H1 (cell line): ENCODE measurements around the gene SOAT2. TPM values are rescaled to one million over a fixed set of nuclear protein-coding genes. Genes with fewer than 3 reads are reported as not detected.
A peak's percentile ranks its signal among the peaks of the same experiment; 100 is the strongest.

Experiments used
- CTCF ChIA-PET: fragments of 300-600 bp; sonication (Branson Sonifier 250); formaldehyde crosslinking; loops from one replicate; lab custom pipeline; 2021; ENCODE audit not compliant: partially characterized antibody; lab: Charles Lee
- POLR2A ChIA-PET: fragments of 300-600 bp; sonication (Branson Sonifier 250); formaldehyde crosslinking; loops from one replicate; lab custom pipeline; 2021; ENCODE audit warnings: inconsistent platforms; ENCODE audit not compliant: partially characterized antibody; lab: Charles Lee
- DNase-seq, 2 experiments: peaks; one replicate each; pipeline versions ENCODE4 v3.0.0 to v3.0.0-alpha.2; 2010 to 2022; ENCODE audit warnings: low spot score in 2 of 2, low read depth in 1 of 2, mixed read lengths in 1 of 2
- FAIRE-seq: peaks from 2 replicates; lab custom pipeline; 2011; peaks lifted over from hg19 to GRCh38; lab: Jason Lieb, UNC
- H2AFZ ChIP-seq: 2 replicates; pipeline ENCODE4 v1.8.1; 2012; ENCODE audit warnings: low read length, inconsistent platforms
- H2AK5ac ChIP-seq: 2 replicates; pipeline ENCODE4 v1.6.1; 2013; ENCODE audit warnings: low read depth, low read length
- H2BK120ac ChIP-seq: replicated peaks from 2 replicates; pipeline ENCODE3; 2013; ENCODE audit warnings: low read depth, low read length, inconsistent platforms
- H2BK12ac ChIP-seq: 2 replicates; pipeline ENCODE4 v1.6.1; 2013; ENCODE audit warnings: low read depth, low read length
- H2BK15ac ChIP-seq: 2 replicates; pipeline ENCODE4 v1.6.1; 2013; ENCODE audit warnings: low read length
- H2BK20ac ChIP-seq: 2 replicates; pipeline ENCODE4 v1.6.1; 2013; ENCODE audit warnings: low read length
- H2BK5ac ChIP-seq: 2 replicates; pipeline ENCODE4 v1.6.1; 2013; ENCODE audit warnings: low read depth, low read length
- H3K14ac ChIP-seq: 2 replicates; pipeline ENCODE4 v1.6.1; 2013; ENCODE audit warnings: inconsistent platforms; ENCODE audit not compliant: insufficient read length
- H3K18ac ChIP-seq: 2 replicates; pipeline ENCODE4 v1.6.1; 2013; ENCODE audit warnings: low read length; ENCODE audit errors: extremely low read depth
- H3K23ac ChIP-seq: 2 replicates; pipeline ENCODE4 v1.6.1; 2013; ENCODE audit warnings: inconsistent platforms; ENCODE audit not compliant: insufficient read length
- H3K23me2 ChIP-seq: 2 replicates; pipeline ENCODE4 v1.6.1; 2013; ENCODE audit warnings: low read depth, low read length
- H3K27ac ChIP-seq: 2 replicates; pipeline ENCODE4 v1.6.1; 2011; ENCODE audit warnings: low read depth, low read length, inconsistent platforms
- H3K27me3 ChIP-seq, 4 experiments: replicated peaks in 1 of 4; 1 replicate in 1 of 4; 2 replicates in 3 of 4; pipeline versions ENCODE4 v1.6.1 to v1.8.1; 2011 to 2013; ENCODE audit warnings: low read length in 3 of 4, mild to moderate bottlenecking in 3 of 4, inconsistent platforms in 2 of 4, mixed read lengths in 2 of 4, moderate library complexity in 1 of 4; ENCODE audit not compliant: control insufficient read depth in 3 of 4, insufficient read depth in 3 of 4; ENCODE audit errors: extremely low read depth in 1 of 4
- H3K36me3 ChIP-seq, 4 experiments: 2 replicates each; pipeline versions ENCODE4 v1.6.1 to v1.8.1; 2011 to 2013; ENCODE audit warnings: mild to moderate bottlenecking in 4 of 4, low read length in 3 of 4, moderate library complexity in 2 of 4, control low read depth in 1 of 4, inconsistent platforms in 1 of 4; ENCODE audit not compliant: insufficient read depth in 4 of 4, control insufficient read depth in 2 of 4
- H3K4ac ChIP-seq: replicated peaks from 2 replicates; pipeline ENCODE3; 2013; ENCODE audit warnings: low read length, low read depth, mixed read lengths, inconsistent platforms; ENCODE audit not compliant: insufficient read length
- H3K4me1 ChIP-seq, 4 experiments: replicated peaks in 1 of 4; 1 replicate in 1 of 4; 2 replicates in 3 of 4; pipeline versions ENCODE4 v1.6.1 to v1.8.1; 2011 to 2013; ENCODE audit warnings: low read length in 3 of 4, inconsistent platforms in 2 of 4, mixed read lengths in 1 of 4; ENCODE audit not compliant: insufficient read depth in 4 of 4, control insufficient read depth in 3 of 4
- H3K4me2 ChIP-seq, 2 experiments: 2 replicates each; pipeline versions ENCODE4 v1.6.1 to v1.8.1; 2011 to 2013; ENCODE audit warnings: low read depth in 2 of 2, low read length in 2 of 2, control low read depth in 1 of 2, inconsistent platforms in 1 of 2, mild to moderate bottlenecking in 1 of 2; ENCODE audit not compliant: insufficient read depth in 1 of 2
- H3K4me3 ChIP-seq, 4 experiments: fragments of 200-600, 300-600 bp in 1 of 4; sonication (generic), shearing (Covaris generic), sonication (Bioruptor Twin) in 1 of 4; 2 replicates each; pipeline versions ENCODE4 v1.5.1 to v1.8.1; 2011 to 2016; ENCODE audit warnings: low read length in 4 of 4, low read depth in 3 of 4, control low read depth in 2 of 4, inconsistent platforms in 2 of 4, mild to moderate bottlenecking in 2 of 4, mixed read lengths in 1 of 4, moderate library complexity in 1 of 4; ENCODE audit not compliant: insufficient read depth in 2 of 4; ENCODE audit errors: extremely low read depth in 1 of 4
- H3K56ac ChIP-seq: replicated peaks from 2 replicates; pipeline ENCODE3; 2013; ENCODE audit warnings: low read depth, mild to moderate bottlenecking, mixed read lengths, low read length, inconsistent platforms; ENCODE audit not compliant: insufficient read length
- H3K79me1 ChIP-seq: 2 replicates; pipeline ENCODE4 v1.6.1; 2013; ENCODE audit warnings: low read depth, low read length, control low read depth
- H3K79me2 ChIP-seq, 2 experiments: 2 replicates each; pipeline versions ENCODE4 v1.6.1 to v1.8.1; 2012 to 2013; ENCODE audit warnings: low read length in 2 of 2, mild to moderate bottlenecking in 2 of 2, inconsistent platforms in 1 of 2; ENCODE audit not compliant: insufficient read depth in 2 of 2, control insufficient read depth in 1 of 2
- H3K9ac ChIP-seq, 4 experiments: replicated peaks in 1 of 4; 1 replicate in 1 of 4; 2 replicates in 3 of 4; pipeline versions ENCODE4 v1.6.1 to v1.8.1; 2011 to 2013; ENCODE audit warnings: low read depth in 3 of 4, low read length in 3 of 4, control low read depth in 2 of 4, mild to moderate bottlenecking in 2 of 4, moderate library complexity in 2 of 4, inconsistent platforms in 1 of 4; ENCODE audit errors: extremely low read depth in 1 of 4
- H3K9me3 ChIP-seq, 2 experiments: 2 replicates each; pipeline versions ENCODE4 v1.6.1 to v1.8.1; 2012 to 2013; ENCODE audit warnings: mild to moderate bottlenecking in 2 of 2, moderate library complexity in 2 of 2, control low read depth in 1 of 2, inconsistent platforms in 1 of 2, low read depth in 1 of 2, low read length in 1 of 2, mixed read lengths in 1 of 2; ENCODE audit not compliant: insufficient read depth in 2 of 2
- H4K20me1 ChIP-seq, 2 experiments: replicated peaks in 1 of 2; 2 replicates each; pipeline versions ENCODE3 to v1.8.1; 2011 to 2013; ENCODE audit warnings: inconsistent platforms in 2 of 2, low read length in 2 of 2, mild to moderate bottlenecking in 1 of 2; ENCODE audit not compliant: insufficient read depth in 2 of 2, control insufficient read depth in 1 of 2
- H4K5ac ChIP-seq: 2 replicates; pipeline ENCODE4 v1.6.1; 2013; ENCODE audit warnings: low read length, low read depth, mixed read lengths, inconsistent platforms; ENCODE audit not compliant: insufficient read length
- H4K8ac ChIP-seq: 2 replicates; pipeline ENCODE4 v1.8.0; 2013; ENCODE audit warnings: mild to moderate bottlenecking, moderate library complexity, low read length, inconsistent platforms; ENCODE audit not compliant: insufficient read depth; ENCODE audit errors: extremely low read depth
- H4K91ac ChIP-seq: replicated peaks from 2 replicates; pipeline ENCODE3; 2013; ENCODE audit warnings: low read length, mixed read lengths, inconsistent platforms; ENCODE audit not compliant: insufficient read length
- SIN3A ChIP-seq, 2 experiments: IDR thresholded peaks in 1 of 2; conservative IDR thresholded peaks in 1 of 2; 2 replicates each; pipeline ENCODE4 v1.6.1; 2011 to 2012; ENCODE audit warnings: low read length in 2 of 2, improper control_type of control experiment in 1 of 2, low read depth in 1 of 2, mild to moderate bottlenecking in 1 of 2
- TBP ChIP-seq: IDR thresholded peaks from 2 replicates; pipeline ENCODE4 v1.6.1; 2011; ENCODE audit warnings: low read depth, low read length, improper control_type of control experiment
- ZNF274 ChIP-seq: IDR thresholded peaks from 2 replicates; pipeline ENCODE4 v1.7.0; 2012; ENCODE audit warnings: low read length, borderline replicate concordance; ENCODE audit errors: extremely low read depth
- WGBS, 2 experiments: shearing (Covaris generic) in 1 of 2; methylation state at CpG; one replicate each; pipeline versions ENCODE4 v1.1.6 to v1.1.7; 2013 to 2015; ENCODE audit warnings: low lambda C conversion rate in 2 of 2, mixed read lengths in 2 of 2, inconsistent platforms in 1 of 2, low coverage in 1 of 2, missing lambda C conversion rate in 1 of 2; ENCODE audit not compliant: insufficient replicate concordance in 2 of 2, insufficient coverage in 1 of 2, insufficient read length in 1 of 2; ENCODE audit errors: extremely low coverage in 1 of 2, missing lambda C conversion rate in 1 of 2; 5-methylcytosine and 5-hydroxymethylcytosine counted together
- long read RNA-seq, 2 experiments: library from RNA in 1 of 2; library from capped mRNA in 1 of 2; stranded (forward); transcript quantifications; one replicate each; pipeline ENCODE4 v2.0.0, GENCODE V29; 2021; ENCODE audit warnings: inconsistent platforms in 1 of 2
- polyA minus RNA-seq, 3 experiments: library from RNA; depleted of rRNA, polyadenylated mRNA; stranded (reverse); fragments of >200 nt; gene quantifications; 1 replicate in 2 of 3; 2 replicates in 1 of 3; pipeline ENCODE4 v1.2.3, GENCODE V29; 2011
- polyA plus RNA-seq, 7 experiments: library from polyadenylated mRNA; depleted of rRNA in 3 of 7; stranded (reverse) in 5 of 7; unstranded in 2 of 7; fragments of >200 nt in 5 of 7; fragments of 200-250 nt in 2 of 7; gene quantifications; 1 replicate in 5 of 7; 2 replicates in 1 of 7; 4 replicates in 1 of 7; pipeline versions ENCODE4 v1.2.1 to v1.2.3, GENCODE V29; 2011 to 2013; ENCODE audit warnings: missing spikeins in 2 of 7, mixed read lengths in 2 of 7
- total RNA-seq: library from RNA; stranded (reverse); fragmentation: NEBNext Ultra II Directional; extraction: Animal tissue kit (Norgen Biotek cat#: 25700); gene quantifications from 2 replicates; pipeline ENCODE4 v1.2.1, GENCODE V29; 2021
- TF ChIP-seq, protein P1 (sequence below): IDR thresholded peaks from 2 replicates; pipeline ENCODE4 v1.6.1; 2012; ENCODE audit warnings: low read length, inconsistent platforms

The SOAT2 gene, protein sequence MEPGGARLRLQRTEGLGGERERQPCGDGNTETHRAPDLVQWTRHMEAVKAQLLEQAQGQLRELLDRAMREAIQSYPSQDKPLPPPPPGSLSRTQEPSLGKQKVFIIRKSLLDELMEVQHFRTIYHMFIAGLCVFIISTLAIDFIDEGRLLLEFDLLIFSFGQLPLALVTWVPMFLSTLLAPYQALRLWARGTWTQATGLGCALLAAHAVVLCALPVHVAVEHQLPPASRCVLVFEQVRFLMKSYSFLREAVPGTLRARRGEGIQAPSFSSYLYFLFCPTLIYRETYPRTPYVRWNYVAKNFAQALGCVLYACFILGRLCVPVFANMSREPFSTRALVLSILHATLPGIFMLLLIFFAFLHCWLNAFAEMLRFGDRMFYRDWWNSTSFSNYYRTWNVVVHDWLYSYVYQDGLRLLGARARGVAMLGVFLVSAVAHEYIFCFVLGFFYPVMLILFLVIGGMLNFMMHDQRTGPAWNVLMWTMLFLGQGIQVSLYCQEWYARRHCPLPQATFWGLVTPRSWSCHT
- total RNA-seq (not detected in 2 replicates), polyA plus RNA-seq (2011; rRNA removed) (0.08 and 0.13 TPM in 2 replicates), polyA minus RNA-seq (2011; rRNA and poly(A)+ RNA removed) (not detected in 2 replicates)
- 0.12 TPM for polyA plus RNA-seq (2011; cell fraction: cytosol; rRNA removed)
- 0.21 TPM for polyA plus RNA-seq (2011; cell fraction: nucleus; rRNA removed)
- polyA plus RNA-seq (2012, experiment 1 of 2), result not detected in 4 replicates
- polyA plus RNA-seq (2012, experiment 2 of 2), result not detected
- 0.04 TPM for polyA plus RNA-seq (2013, experiment 1 of 2)
- not detected for polyA plus RNA-seq (2013, experiment 2 of 2)
- not detected for polyA minus RNA-seq (2011; cell fraction: cytosol; rRNA and poly(A)+ RNA removed)
- polyA minus RNA-seq (2011; cell fraction: nucleus; rRNA and poly(A)+ RNA removed), result not detected
- long read RNA-seq, experiment 1, result 0 reads
- long read RNA-seq, experiment 2, result 0 reads

- Histone ChIP-seq H3K9me3 (no peaks in the 10 kb centered on the region), H3K9ac (no peak within 1 kb of the TSS)
- no peak for TF ChIP-seq SIN3A (conservative IDR thresholded peaks at IDR 0.05 in 1 of 2, IDR thresholded peaks at IDR 0.05 in 1 of 2; ENCODE audit: low read depth in 1 of 2, low read length in 2 of 2)
- no peak for TF ChIP-seq TBP
- TF ChIP-seq, protein P1, sequence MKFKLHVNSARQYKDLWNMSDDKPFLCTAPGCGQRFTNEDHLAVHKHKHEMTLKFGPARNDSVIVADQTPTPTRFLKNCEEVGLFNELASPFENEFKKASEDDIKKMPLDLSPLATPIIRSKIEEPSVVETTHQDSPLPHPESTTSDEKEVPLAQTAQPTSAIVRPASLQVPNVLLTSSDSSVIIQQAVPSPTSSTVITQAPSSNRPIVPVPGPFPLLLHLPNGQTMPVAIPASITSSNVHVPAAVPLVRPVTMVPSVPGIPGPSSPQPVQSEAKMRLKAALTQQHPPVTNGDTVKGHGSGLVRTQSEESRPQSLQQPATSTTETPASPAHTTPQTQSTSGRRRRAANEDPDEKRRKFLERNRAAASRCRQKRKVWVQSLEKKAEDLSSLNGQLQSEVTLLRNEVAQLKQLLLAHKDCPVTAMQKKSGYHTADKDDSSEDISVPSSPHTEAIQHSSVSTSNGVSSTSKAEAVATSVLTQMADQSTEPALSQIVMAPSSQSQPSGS, result no peak
- no peak for TF ChIP-seq ZNF274
Measured at GRCh38 chr12:53102883-53103807, at the start of gene SOAT2. Gene SOAT2 (plus strand): TSS chr12:53103486. CDS start chr12:53103578, 92 bp downstream.

More at GRCh38 chr12:53102883-53103807, at the start of gene SOAT2:
- H2BK20ac ChIP-seq, result 0 out of 2 replicates have a peak within 1 kb of the TSS, but pooled peaks have one; percentile 61
- H3K56ac ChIP-seq, result no peak within 1 kb of the TSS
- H2AFZ ChIP-seq, result no peak within 1 kb of the TSS
- no peak within 1 kb of the TSS for H2BK12ac ChIP-seq
- H3K4me3 ChIP-seq, result no peak within 1 kb of the TSS
- H4K8ac ChIP-seq, result no peak within 1 kb of the TSS
- H3K18ac ChIP-seq, result no peak within 1 kb of the TSS
- WGBS, 2 experiments, result 92% methylated on average over 22 of the region's 23 CpGs; no CpG with 5 or more reads in 1 of the 2 experiments
- no peak within 1 kb of the TSS for H2BK15ac ChIP-seq
- peaks cover 0 to 13% (median 9%) of the 10 kb centered on the region in 4 experiments; a peak in 5 of 7 replicates for H3K27me3 ChIP-seq
- no peak within 1 kb of the TSS for H2AK5ac ChIP-seq
- no peaks in the 10 kb centered on the region for H3K79me1 ChIP-seq
- no peak within 1 kb of the TSS for H2BK5ac ChIP-seq
- peaks cover 9% of the 10 kb centered on the region; the same call in 1 of the 2 replicates for H3K23me2 ChIP-seq
- peaks cover 6 to 12% (median 8%) of the 10 kb centered on the region in 4 experiments; a peak in 6 of 7 replicates for H3K4me1 ChIP-seq
- POLR2A ChIA-PET, result interaction anchor here (0.8 to 2.1 kb wide), 7 partner anchors 9 to 118 kb away, joined by 3 to 6 read pairs (median 4); partner anchors contain the start of gene SPRYD3
- CTCF ChIA-PET, result interaction anchor here (0.6 to 19.1 kb wide), 19 partner anchors 9 to 138 kb away, joined by 3 to 531 read pairs (median 4); partner anchors contain the start of gene SPRYD3
- no peak within 1 kb of the TSS for H3K4me2 ChIP-seq
- FAIRE-seq (no peak), DNase-seq (no peak)
- H3K79me2 ChIP-seq, result no peaks in the 10 kb centered on the region
- H3K14ac ChIP-seq, result peak within 1 kb of the TSS; percentile 20
- H3K27ac ChIP-seq, result no peak within 1 kb of the TSS
- H3K4ac ChIP-seq, result no peak within 1 kb of the TSS
- no peak within 1 kb of the TSS for H4K5ac ChIP-seq
- H4K91ac ChIP-seq, result no peak within 1 kb of the TSS
- no peaks in the 10 kb centered on the region for H3K36me3 ChIP-seq
- no peak within 1 kb of the TSS for H2BK120ac ChIP-seq
- H4K20me1 ChIP-seq, result no peaks in the 10 kb centered on the region
- H3K23ac ChIP-seq, result no peak within 1 kb of the TSS
